HG03045 (cell line): Measurements from ENCODE around the gene MAGOHB.
"Not testable (repeated sequence)": the region's sequence is repeated elsewhere in the genome, so short reads cannot be mapped to it uniquely, and the experiment has no call there.

Experiments
- ATAC-seq: cut with Tn5 transposase; IDR thresholded peaks from one replicate; pipeline ENCODE4 v1.9.1; 2021; ENCODE audit warnings: mild to moderate bottlenecking, moderate library complexity; ENCODE audit not compliant: unreplicated experiment

The MAGOHB gene

GRCh38 chr12:10614056-10614370 is 604 bp upstream of the MAGOHB start:
- ATAC-seq = peak; percentile 6

GRCh38 chr12:10612984-10613348 is 443 bp downstream of the MAGOHB start:
- peak; percentile 8 for ATAC-seq

DNA sequence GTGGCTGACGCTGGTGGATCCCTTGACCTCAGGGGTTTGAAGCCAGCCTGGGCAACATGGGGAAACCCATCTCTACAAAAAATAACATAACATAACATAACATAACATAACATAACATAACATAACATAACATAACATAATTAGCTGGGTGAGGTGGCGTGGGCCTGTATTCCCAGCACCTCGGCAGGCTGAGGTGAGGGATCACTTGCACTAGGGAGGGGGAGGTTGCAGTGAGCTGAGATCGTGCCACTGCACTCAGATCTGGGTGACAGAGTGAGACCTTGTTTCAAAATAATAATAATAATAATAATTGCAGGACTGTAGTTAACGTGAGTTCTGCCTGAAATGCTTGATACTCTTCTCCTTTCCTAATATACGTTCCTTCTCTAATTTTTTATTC is 1.3 kb downstream of the MAGOHB start:
- ATAC-seq = no peak

- not testable (repeated sequence) for ATAC-seq
Measured at GRCh38 chr12:10611258-10611657, 2.2 kb downstream of the MAGOHB start.

DNA sequence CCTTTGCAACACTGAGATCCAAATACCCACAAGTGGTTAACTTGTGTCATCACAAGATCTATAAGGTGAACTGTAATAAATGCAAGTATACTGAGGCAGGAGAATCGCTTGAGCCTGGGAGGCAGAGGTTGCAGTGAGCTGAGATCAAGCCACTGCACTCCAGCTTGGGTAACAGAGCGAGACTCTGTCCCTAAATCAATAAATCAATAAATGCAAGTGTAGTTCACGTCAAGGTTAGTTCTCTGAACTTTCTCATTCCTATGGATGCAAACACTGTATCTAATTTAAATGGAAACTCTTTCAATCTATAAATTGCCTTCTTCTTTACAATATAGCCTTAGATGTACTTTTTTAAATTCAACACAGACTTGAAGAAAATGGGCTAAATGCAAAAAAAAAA is 3.2 kb downstream of the MAGOHB start:
- ATAC-seq = no peak

DNA sequence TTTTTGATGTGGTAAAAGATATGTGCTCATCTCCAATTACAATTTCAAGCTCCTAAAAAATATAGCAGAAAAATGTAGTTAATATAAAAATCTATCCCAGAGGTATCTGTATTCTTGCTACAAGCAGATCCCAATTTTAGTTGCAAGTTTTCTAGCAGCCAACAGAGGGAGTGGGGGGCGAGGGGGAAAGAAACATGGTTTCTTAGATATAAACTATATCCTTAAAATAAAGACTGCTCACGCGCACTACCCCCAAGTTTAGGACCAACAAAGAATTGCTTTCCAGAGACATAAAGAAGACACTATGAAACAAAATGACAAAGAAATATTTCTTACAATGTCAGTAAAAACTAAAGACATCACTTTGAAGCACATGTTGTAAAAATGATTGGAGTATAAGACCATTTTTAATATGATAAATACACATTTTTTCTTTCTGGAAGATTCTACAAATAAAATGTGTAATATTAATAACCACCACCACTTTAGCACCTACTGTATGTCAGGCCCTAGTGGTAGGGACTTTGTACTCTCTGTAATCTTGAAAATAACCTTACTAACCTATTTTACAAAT is 5.4 kb downstream of the MAGOHB start:
- ATAC-seq = no peak

- no peak for ATAC-seq
Measured at GRCh38 chr12:10601860-10602259, 11.5 kb downstream of the MAGOHB start.

DNA sequence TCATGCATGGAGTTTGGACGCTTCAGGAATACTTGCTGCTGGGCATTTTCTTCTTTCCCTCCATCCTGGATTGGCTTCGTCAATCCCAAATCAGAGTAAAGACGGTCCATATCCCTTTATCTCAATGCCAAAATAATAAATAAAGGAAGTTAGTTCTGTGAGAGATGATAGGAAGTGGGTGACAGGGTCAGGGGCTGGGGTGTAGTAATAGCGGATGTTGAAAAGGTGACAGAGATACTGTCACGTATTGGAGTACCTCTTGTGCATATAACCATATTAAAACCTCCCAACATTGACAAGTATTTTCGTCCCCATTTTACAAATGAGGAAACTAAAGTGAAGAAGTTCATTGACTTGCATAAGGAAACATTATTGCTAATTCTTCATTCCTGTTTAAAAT is 12.4 kb downstream of the MAGOHB start:
- no peak for ATAC-seq

- ATAC-seq = no peak
Measured at GRCh38 chr12:10595881-10596280, 17.5 kb downstream of the MAGOHB start.

- ATAC-seq = no peak
Measured at GRCh38 chr12:10590966-10591365, 22.4 kb downstream of the MAGOHB start.

GRCh38 chr12:10584415-10584814 is 29.0 kb downstream of the MAGOHB start:
- ATAC-seq = no peak

DNA sequence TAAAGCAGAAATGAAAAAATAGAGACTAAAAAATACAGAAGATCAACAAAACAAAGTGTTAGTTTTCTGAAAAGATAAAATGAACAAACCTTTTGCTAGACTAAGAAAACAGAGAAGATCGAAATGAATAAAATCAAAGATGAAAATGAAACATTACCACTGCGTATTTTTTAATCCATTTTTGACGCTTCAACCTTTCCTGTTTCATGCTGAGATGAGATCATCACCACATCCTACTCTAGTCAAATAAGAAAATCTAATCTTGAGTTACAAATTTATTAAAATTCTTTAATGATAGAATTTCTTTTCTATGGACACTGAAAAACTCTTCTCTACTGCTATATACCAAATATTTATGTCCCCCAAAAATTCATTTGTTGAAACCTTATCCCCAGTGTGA is 30.7 kb downstream of the MAGOHB start:
- no peak for ATAC-seq

GRCh38 chr12:10582133-10582532 is 31.3 kb downstream of the MAGOHB start:
- not testable (repeated sequence) for ATAC-seq

GRCh38 chr12:10574307-10574706 is 39.1 kb downstream of the MAGOHB start:
- ATAC-seq = no peak

GRCh38 chr12:10572021-10572490 is 41.4 kb downstream of the MAGOHB start:
- ATAC-seq = not testable (repeated sequence)

- ATAC-seq = no peak
Measured at GRCh38 chr12:10571141-10571540, 42.3 kb downstream of the MAGOHB start.

DNA sequence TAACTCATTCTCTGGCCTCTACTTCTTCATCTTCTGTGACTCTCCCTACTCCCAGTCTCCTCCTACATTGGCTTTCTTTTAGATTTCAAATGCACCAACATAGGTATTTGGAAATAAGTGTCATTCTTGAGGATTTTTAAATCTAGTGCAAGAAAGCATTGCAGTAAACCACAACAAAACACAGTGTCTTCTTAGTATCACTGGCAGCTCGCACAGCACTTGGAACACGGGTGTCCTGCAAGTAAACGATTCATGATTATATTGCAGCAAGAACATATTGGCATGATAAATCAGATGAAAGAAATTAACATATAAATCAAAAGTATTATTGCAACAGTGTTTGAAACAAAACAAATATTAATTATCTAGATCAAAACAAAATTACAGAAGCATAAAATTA is 45.6 kb downstream of the MAGOHB start:
- ATAC-seq = no peak

DNA sequence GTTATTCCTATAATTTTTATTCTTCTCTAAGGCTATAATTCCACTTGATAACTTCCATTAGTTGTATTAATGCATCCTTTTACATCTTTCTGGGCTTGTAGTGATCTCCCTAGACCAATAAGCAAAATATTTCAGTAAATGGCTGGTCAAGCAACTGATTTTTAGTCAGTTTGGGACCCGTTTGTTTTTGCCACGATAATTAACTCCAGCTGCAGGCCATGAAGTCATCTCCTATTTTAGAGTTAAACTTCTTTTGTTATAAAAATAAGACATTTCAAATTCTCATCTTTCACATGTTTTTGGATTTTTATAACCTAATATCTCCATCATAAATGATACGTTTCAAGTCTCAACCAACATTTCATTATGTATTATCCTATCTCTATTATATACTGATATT is 49.4 kb downstream of the MAGOHB start:
- no peak for ATAC-seq

DNA sequence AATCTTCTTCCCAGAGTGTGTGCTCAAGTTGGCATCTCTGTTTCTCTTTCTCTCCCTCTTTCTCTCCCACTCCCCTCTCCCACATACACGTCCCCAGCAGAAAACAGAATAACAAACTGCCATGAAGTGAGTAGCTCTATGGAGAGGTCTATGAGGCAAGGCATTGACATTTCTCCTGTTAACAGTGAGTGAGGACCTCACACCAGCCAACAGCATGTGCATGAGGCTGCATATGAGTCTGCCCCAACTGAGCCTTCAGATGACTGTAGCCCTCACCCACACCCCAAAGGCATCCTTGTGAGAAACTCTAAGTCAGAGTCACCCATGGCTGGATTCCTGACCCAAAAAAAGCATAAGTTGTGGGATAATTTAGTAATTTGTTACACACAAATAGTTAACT is 50.4 kb downstream of the MAGOHB start:
- no peak for ATAC-seq

GRCh38 chr12:10562306-10562933 is 51.0 kb downstream of the MAGOHB start:
- ATAC-seq = no peak

- no peak for ATAC-seq
Measured at GRCh38 chr12:10559244-10559643, 54.2 kb downstream of the MAGOHB start.

DNA sequence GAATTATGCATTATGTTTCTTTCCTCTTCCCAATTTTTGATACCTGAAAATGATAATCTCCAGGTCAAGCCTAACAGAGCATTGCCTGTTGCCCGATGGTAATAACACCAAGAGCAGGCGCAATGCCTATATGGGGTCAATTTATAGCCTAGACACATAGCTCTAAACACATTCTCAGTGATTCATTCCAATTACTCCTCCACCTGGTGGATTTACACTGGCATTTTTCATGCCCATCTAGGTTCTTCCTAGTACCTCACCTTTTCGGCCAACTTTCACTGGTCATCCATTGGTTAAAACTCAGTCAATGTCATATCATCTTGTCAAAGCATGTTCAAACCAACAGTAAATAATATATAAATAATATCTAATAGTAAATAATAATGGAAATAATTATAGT is 54.6 kb downstream of the MAGOHB start:
- ATAC-seq = no peak

DNA sequence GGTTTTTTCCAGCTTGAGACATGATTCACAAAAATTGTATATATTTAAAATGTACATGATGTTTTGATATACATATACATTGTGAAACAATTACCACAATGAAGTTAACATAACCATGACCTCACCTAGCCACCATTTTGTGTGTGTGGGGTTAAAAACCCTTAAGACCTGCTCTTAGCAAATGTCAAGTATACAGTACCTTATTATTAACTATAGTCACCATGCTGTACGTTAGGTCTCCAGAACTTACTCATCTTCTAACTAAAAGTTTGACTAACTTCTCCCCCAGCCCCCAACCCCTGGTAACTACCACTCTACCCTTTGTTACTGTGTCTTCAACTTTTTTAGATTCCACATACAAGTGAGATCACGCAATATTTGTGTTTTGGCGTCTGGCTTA is 55.1 kb downstream of the MAGOHB start:
- ATAC-seq = no peak
